Measurements from ENCODE around the gene NUDT15.

GRCh38 chr13:48070942-48071341, 33.4 kb downstream of the NUDT15 start:
- TF ChIP-seq CTCF (IDR thresholded peaks at IDR 0.05) (no peak), ZFX (IDR thresholded peaks at IDR 0.05; ENCODE audit: borderline replicate concordance) (no peak)
